HEK293T (cell line): ENCODE data around the gene ADH1A.

Experiments used
- FOXK2 ChIP-seq: fragments of 450-650 bp; IDR thresholded peaks from 2 replicates; pipeline ENCODE4 v1.6.1; 2016; ENCODE audit warnings: mild to moderate bottlenecking
- LEF1 ChIP-seq: fragments of 450-650 bp; IDR thresholded peaks from 2 replicates; pipeline ENCODE4 v1.6.1; 2017; ENCODE audit warnings: mild to moderate bottlenecking, borderline replicate concordance
- SP1 ChIP-seq: fragments of 450-650 bp; IDR thresholded peaks from 2 replicates; pipeline ENCODE4 v1.6.1; 2017
- ZNF384 ChIP-seq: fragments of 450-650 bp; IDR thresholded peaks from 2 replicates; pipeline ENCODE4 v1.6.1; 2016

DNA sequence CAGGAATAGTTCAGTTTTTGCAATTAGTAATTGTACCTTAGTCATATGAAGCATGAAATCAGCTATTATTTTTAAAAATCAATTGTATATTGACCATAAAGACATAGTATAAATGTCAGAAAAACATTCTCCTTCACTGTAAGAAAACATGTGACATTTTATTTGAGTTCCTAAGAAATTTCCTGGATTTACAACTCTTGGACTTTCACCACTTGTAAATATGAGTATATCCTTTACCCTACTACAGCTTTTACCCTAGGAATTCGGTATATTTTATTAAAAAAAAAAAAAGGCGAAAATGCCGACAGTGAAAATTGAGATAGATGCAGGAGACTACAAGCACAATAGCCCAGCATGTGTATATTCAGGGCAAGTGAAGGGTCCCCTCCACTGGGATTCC, 14.9 kb downstream of the ADH1A start:
- no peak for TF ChIP-seq FOXK2
- no peak for TF ChIP-seq LEF1
- no peak for TF ChIP-seq ZNF384
- TF ChIP-seq SP1 = no peak
